SK-N-SH (cell line): Measurements from ENCODE around the gene CENPN. TPM values are rescaled to one million over a fixed set of nuclear protein-coding genes. Genes with fewer than 3 reads are reported as not detected.
A peak's percentile ranks its signal among the peaks of the same experiment; 100 is the strongest.

Experiments used
- CTCF ChIA-PET: fragments of 300-600, 350-600 bp; formaldehyde crosslinking; extraction: SDS; loops from one replicate; lab custom pipeline; 2021; lab: Yijun Ruan, JAX
- POLR2A ChIA-PET: fragments of 350-600 bp; sonication (Branson Sonifier 250); formaldehyde crosslinking; extraction: SDS; loops from one replicate; lab custom pipeline; 2020; ENCODE audit warnings: antibody characterized with exemption, inconsistent platforms; lab: Yijun Ruan, JAX
- DNase-seq: peaks from one replicate; pipeline ENCODE4 v3.0.0; 2012
- H2AFZ ChIP-seq: fragments of 200-600 bp; sonication (generic); 2 replicates; pipeline ENCODE4 v1.8.1; 2016; ENCODE audit warnings: antibody characterized with exemption, mild to moderate bottlenecking, low read depth
- H3F3A ChIP-seq: fragments of 200-600 bp; sonication (generic); replicated peaks from 2 replicates; pipeline ENCODE3; 2016; ENCODE audit warnings: antibody characterized with exemption, mild to moderate bottlenecking; ENCODE audit not compliant: insufficient read depth
- H3K27ac ChIP-seq, 2 experiments: fragments of 200-500 bp in 1 of 2; fragments of 200-600 bp in 1 of 2; sonication (Bioruptor generic) in 1 of 2; sonication (generic), shearing (Covaris generic) in 1 of 2; 2 replicates each; pipeline versions ENCODE4 v1.5.1 to v1.6.1; 2014 to 2016; ENCODE audit warnings: low read depth in 2 of 2, inconsistent platforms in 1 of 2, low read length in 1 of 2, mild to moderate bottlenecking in 1 of 2, mixed read lengths in 1 of 2
- H3K27me3 ChIP-seq: fragments of 200-600 bp; sonication (generic), shearing (Covaris generic); 2 replicates; pipeline ENCODE4 v1.6.1; 2016; ENCODE audit warnings: mixed run types; ENCODE audit not compliant: insufficient read depth
- H3K36me3 ChIP-seq, 2 experiments: fragments of 200-500 bp in 1 of 2; fragments of 200-600 bp in 1 of 2; sonication (Bioruptor generic) in 1 of 2; sonication (generic) in 1 of 2; replicated peaks in 1 of 2; 2 replicates each; pipeline versions ENCODE3 to v1.5.1; 2014 to 2016; ENCODE audit warnings: low read length in 1 of 2, mild to moderate bottlenecking in 1 of 2; ENCODE audit not compliant: insufficient read depth in 2 of 2, control insufficient read depth in 1 of 2
- H3K4me1 ChIP-seq, 2 experiments: fragments of 200-500 bp in 1 of 2; fragments of 200-600 bp in 1 of 2; sonication (Bioruptor generic) in 1 of 2; sonication (generic), shearing (Covaris generic) in 1 of 2; 2 replicates each; pipeline versions ENCODE4 v1.5.1 to v1.6.1; 2014 to 2016; ENCODE audit warnings: low read depth in 1 of 2, low read length in 1 of 2, mixed run types in 1 of 2; ENCODE audit not compliant: insufficient read depth in 2 of 2, control insufficient read depth in 1 of 2
- H3K4me2 ChIP-seq: fragments of 200-600 bp; sonication (generic), shearing (Covaris generic); 2 replicates; pipeline ENCODE4 v1.6.1; 2017; ENCODE audit warnings: mixed run types
- H3K4me3 ChIP-seq, 2 experiments: fragments of 200-500 bp in 1 of 2; fragments of 200-600 bp in 1 of 2; sonication (Bioruptor generic) in 1 of 2; sonication (generic), shearing (Covaris generic) in 1 of 2; 2 replicates each; pipeline versions ENCODE4 v1.5.1 to v1.8.1; 2014 to 2016; ENCODE audit warnings: low read depth in 2 of 2, inconsistent platforms in 1 of 2, low read length in 1 of 2, mild to moderate bottlenecking in 1 of 2, mixed read lengths in 1 of 2, moderate library complexity in 1 of 2
- H3K79me2 ChIP-seq: fragments of 200-600 bp; sonication (generic); 2 replicates; pipeline ENCODE4 v1.8.1; 2017; ENCODE audit warnings: mild to moderate bottlenecking; ENCODE audit not compliant: insufficient read depth
- H3K9ac ChIP-seq: fragments of 200-600 bp; sonication (generic); 2 replicates; pipeline ENCODE4 v1.6.1; 2017; ENCODE audit warnings: mixed run types
- H3K9me2 ChIP-seq: fragments of 200-600 bp; sonication (generic); 2 replicates; pipeline ENCODE4 v1.6.1; 2017; ENCODE audit warnings: mixed run types
- H3K9me3 ChIP-seq: fragments of 200-600 bp; sonication (generic); 2 replicates; pipeline ENCODE4 v1.6.1; 2017; ENCODE audit warnings: mixed run types, mild to moderate bottlenecking, moderate library complexity
- H4K20me1 ChIP-seq: fragments of 200-600 bp; sonication (generic); 2 replicates; pipeline ENCODE4 v1.6.1; 2017; ENCODE audit warnings: mild to moderate bottlenecking, mixed run types; ENCODE audit not compliant: insufficient read depth
- ELF1 ChIP-seq: IDR thresholded peaks from 2 replicates; pipeline ENCODE4 v1.4.0; 2012
- EP300 ChIP-seq, 2 experiments: IDR thresholded peaks; 2 replicates each; pipeline versions ENCODE4 v1.4.0 to v1.6.1; 2012; ENCODE audit warnings: borderline replicate concordance in 1 of 2, low read depth in 1 of 2, low read length in 1 of 2
- EZH2phosphoT487 ChIP-seq: fragments of 200-600 bp; sonication (generic); IDR thresholded peaks from 2 replicates; pipeline ENCODE4 v1.6.1; 2017; ENCODE audit warnings: low read depth, mixed run types, mild to moderate bottlenecking, antibody characterized with exemption, moderate library complexity, borderline replicate concordance
- FOXM1 ChIP-seq: IDR thresholded peaks from 2 replicates; pipeline ENCODE4 v1.4.0; 2012; ENCODE audit warnings: low read depth, mild to moderate bottlenecking
- GATA2 ChIP-seq: sonication (generic); formaldehyde crosslinking; IDR thresholded peaks from 2 replicates; pipeline ENCODE4 v1.5.0; 2020; ENCODE audit warnings: mild to moderate bottlenecking, missing genetic modification reagents
- JUND ChIP-seq: IDR thresholded peaks from 2 replicates; pipeline ENCODE4 v1.4.0; 2012
- MEF2A ChIP-seq: IDR thresholded peaks from 2 replicates; pipeline ENCODE4 v1.4.0; 2012; ENCODE audit warnings: low read depth, borderline replicate concordance
- NFIC ChIP-seq: IDR thresholded peaks from 2 replicates; pipeline ENCODE4 v1.4.0; 2012; ENCODE audit warnings: borderline replicate concordance
- NRF1 ChIP-seq: IDR thresholded peaks from 2 replicates; pipeline ENCODE4 v1.6.1; 2012; ENCODE audit warnings: low read depth, mild to moderate bottlenecking, low read length
- RAD21 ChIP-seq: IDR thresholded peaks from 2 replicates; pipeline ENCODE4 v1.6.1; 2012; ENCODE audit warnings: mild to moderate bottlenecking, low read length
- RCOR1 ChIP-seq: fragments of 150-350 bp; IDR thresholded peaks from 2 replicates; pipeline ENCODE4 v1.6.1; 2017; ENCODE audit warnings: antibody characterized with exemption, low read length
- RFX5 ChIP-seq: IDR thresholded peaks from 2 replicates; pipeline ENCODE4 v1.6.1; 2012; ENCODE audit warnings: mild to moderate bottlenecking, improper control_type of control experiment, low read length
- SIN3A ChIP-seq: IDR thresholded peaks from 2 replicates; pipeline ENCODE4 v1.6.1; 2012; ENCODE audit warnings: low read depth, mild to moderate bottlenecking, low read length, moderate library complexity, borderline replicate concordance
- SMC3 ChIP-seq: IDR thresholded peaks from 2 replicates; pipeline ENCODE4 v1.6.1; 2012; ENCODE audit warnings: low read depth, low read length, improper control_type of control experiment
- TAF1 ChIP-seq: IDR thresholded peaks from 2 replicates; pipeline ENCODE4 v1.6.1; 2012; ENCODE audit warnings: low read depth, mild to moderate bottlenecking, low read length, moderate library complexity, borderline replicate concordance
- YY1 ChIP-seq: IDR thresholded peaks from 2 replicates; pipeline ENCODE4 v1.4.0; 2012; ENCODE audit warnings: low read depth, mild to moderate bottlenecking
- WGBS: methylation state at CpG from one replicate; pipeline ENCODE4 v1.1.6; 2017; ENCODE audit warnings: low lambda C conversion rate; 5-methylcytosine and 5-hydroxymethylcytosine counted together
- polyA plus RNA-seq, 3 experiments: library from polyadenylated mRNA; depleted of rRNA; stranded (reverse); fragments of >200 nt; gene quantifications; 2 replicates each; pipeline ENCODE4 v1.2.3, GENCODE V29; 2012
- TF ChIP-seq, protein P1 (sequence below): IDR thresholded peaks from 2 replicates; pipeline ENCODE4 v1.4.0; 2012; ENCODE audit warnings: low read depth
- TF ChIP-seq, protein P2 (sequence below): fragments of 200-600 bp; sonication (generic); IDR thresholded peaks from 2 replicates; pipeline ENCODE4 v1.6.1; 2017; ENCODE audit warnings: antibody characterized with exemption, mild to moderate bottlenecking, moderate library complexity

CENPN gene
- polyA plus RNA-seq, 1 of the 3 experiments (the other 2 are of a cell fraction) = 35.3 TPM

DNA sequence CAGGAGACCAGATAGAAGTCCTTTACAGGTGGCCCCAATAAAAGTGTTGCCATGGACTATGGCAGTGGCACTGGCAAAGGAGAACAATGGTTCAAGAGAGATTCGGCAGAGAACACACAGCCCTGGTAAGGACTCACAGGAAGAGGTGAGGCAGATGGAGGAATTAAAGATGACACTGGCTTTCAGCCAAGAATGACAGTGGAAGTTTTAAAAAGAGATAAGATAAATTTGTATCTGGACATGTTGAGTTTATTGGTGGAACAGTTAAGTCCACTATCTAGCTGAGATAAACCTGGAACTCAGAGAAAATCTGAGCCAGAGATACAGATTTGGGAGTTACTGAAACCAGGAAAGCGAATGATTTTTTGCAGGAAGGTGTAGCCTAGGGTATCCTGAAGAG, 20.5 kb upstream of the CENPN start:
- no peaks in the 10 kb centered on the region for H3K27me3 ChIP-seq
- peaks cover 74% of the 10 kb centered on the region for H3K79me2 ChIP-seq
- H3K27ac ChIP-seq = no peak overlapping the region
- TF ChIP-seq NFIC (0 out of 2 replicates have a peak, but pooled peaks have one; percentile 12), RCOR1 (no peak)
- ChIA-PET CTCF (interaction anchor here (2.5 to 3.1 kb wide), 2 partner anchors 12 to 18 kb away, joined by 10 to 24 read pairs; no protein-coding TSS in a partner anchor), POLR2A (no interaction called here)
- H2AFZ ChIP-seq = no peak overlapping the region
- H3F3A ChIP-seq = no peaks in the 10 kb centered on the region
- DNase-seq = no peak
- H3K9me3 ChIP-seq = no peaks in the 10 kb centered on the region
- no peak overlapping the region for H3K4me3 ChIP-seq
- H3K9me2 ChIP-seq = no peaks in the 10 kb centered on the region
- 83% methylated on average over 2 of the region's 2 CpGs for WGBS
- peaks cover 0 to 10% of the 10 kb centered on the region in 2 experiments for H3K36me3 ChIP-seq
- H4K20me1 ChIP-seq = no peaks in the 10 kb centered on the region
- no peak overlapping the region for H3K9ac ChIP-seq
- peaks cover 0 to 2% of the 10 kb centered on the region in 2 experiments; a peak in 1 of 4 replicates for H3K4me1 ChIP-seq
- H3K4me2 ChIP-seq = no peak overlapping the region

DNA sequence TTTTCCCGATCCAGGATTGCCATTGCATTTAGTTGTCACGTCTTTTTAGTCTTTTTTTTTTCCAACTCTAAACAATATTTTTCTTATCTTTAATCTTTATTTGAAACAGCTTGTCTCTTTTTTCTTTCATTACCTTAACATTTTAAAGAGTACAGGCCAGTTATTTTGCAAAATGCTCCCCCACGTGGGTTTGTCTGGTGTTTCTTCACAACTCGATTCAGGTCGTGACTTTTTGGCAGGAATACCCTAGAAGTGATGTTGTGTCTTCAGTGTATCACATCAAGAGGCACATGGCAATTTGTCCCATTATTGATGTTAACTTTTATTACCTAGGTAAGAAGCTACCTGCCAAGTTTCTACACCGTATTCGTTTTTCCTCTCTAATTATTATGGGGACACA, 18.3 kb upstream of the CENPN start:
- no peak overlapping the region for H2AFZ ChIP-seq
- no peaks in the 10 kb centered on the region for H3K9me2 ChIP-seq
- peaks cover 2 to 13% of the 10 kb centered on the region in 2 experiments; a peak in 2 of 4 replicates for H3K4me1 ChIP-seq
- H3K27me3 ChIP-seq = no peaks in the 10 kb centered on the region
- CTCF ChIA-PET = interaction anchor here (0.7 to 3.1 kb wide), 4 partner anchors 14 to 377 kb away, joined by 3 to 24 read pairs (median 6); no protein-coding TSS in a partner anchor
- peaks cover 16% of the 10 kb centered on the region for H3F3A ChIP-seq
- no peaks in the 10 kb centered on the region for H4K20me1 ChIP-seq
- WGBS = 78% methylated on average over 7 of the region's 7 CpGs
- H3K79me2 ChIP-seq = peaks cover 83% of the 10 kb centered on the region
- DNase-seq = no peak
- H3K36me3 ChIP-seq = peaks cover 0 to 5% of the 10 kb centered on the region in 2 experiments
- POLR2A ChIA-PET = no interaction called here
- TF ChIP-seq GATA2 (CRISPR knock-in tag) (no peak), RAD21 (0 out of 2 replicates have a peak, but pooled peaks have one; percentile 5)
- no peak overlapping the region for H3K9ac ChIP-seq
- H3K4me3 ChIP-seq = no peak overlapping the region
- no peak overlapping the region for H3K4me2 ChIP-seq
- no peak overlapping the region for H3K27ac ChIP-seq
- H3K9me3 ChIP-seq = no peaks in the 10 kb centered on the region

DNA sequence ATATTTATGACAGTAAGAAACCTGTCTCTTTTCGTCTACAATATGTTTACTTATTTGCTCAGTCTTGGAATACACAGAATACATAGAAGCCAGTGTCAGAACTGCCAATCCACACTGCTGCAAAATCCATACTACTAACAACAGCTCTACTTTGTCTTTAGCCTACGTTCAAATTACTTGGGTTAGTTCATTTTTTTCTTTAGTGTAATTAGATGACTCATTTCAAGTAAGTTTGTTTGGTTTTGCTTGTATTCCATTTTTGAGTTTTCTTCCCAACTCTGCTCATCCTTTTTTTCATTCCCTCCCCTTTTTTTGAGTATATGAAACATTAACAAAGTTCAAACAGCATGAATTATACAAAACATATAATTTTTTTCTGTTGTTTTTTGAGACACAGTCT, 17.2 kb upstream of the CENPN start:
- H3K9me3 ChIP-seq = no peaks in the 10 kb centered on the region
- 42% methylated on average over 2 of the region's 2 CpGs for WGBS
- H3K4me1 ChIP-seq = peaks cover 2 to 13% of the 10 kb centered on the region in 2 experiments; a peak in 3 of 4 replicates
- no peak overlapping the region for H3K27ac ChIP-seq
- H3K4me3 ChIP-seq = no peak overlapping the region
- no peaks in the 10 kb centered on the region for H3K9me2 ChIP-seq
- ChIA-PET POLR2A (interaction anchor here (0.9 kb wide), 1 partner anchor 88 kb away, joined by 3 read pairs; no protein-coding TSS in a partner anchor), CTCF (interaction anchor here (1.9 to 3.1 kb wide), 2 partner anchors 14 to 16 kb away, joined by 8 to 9 read pairs; no protein-coding TSS in a partner anchor)
- DNase-seq = no peak
- H3F3A ChIP-seq = peaks cover 23% of the 10 kb centered on the region
- H3K36me3 ChIP-seq = peaks cover 0 to 5% of the 10 kb centered on the region in 2 experiments
- no peak for TF ChIP-seq YY1
- no peak for TF ChIP-seq MEF2A
- no peak for TF ChIP-seq SMC3
- no peak for TF ChIP-seq EZH2phosphoT487
- no peak for TF ChIP-seq JUND
- no peak for TF ChIP-seq EP300 (IDR thresholded peaks at IDR 0.05; ENCODE audit: borderline replicate concordance in 1 of 2, low read depth in 1 of 2, low read length in 1 of 2)
- TF ChIP-seq GATA2 (CRISPR knock-in tag) = no peak
- TF ChIP-seq, protein P1, sequence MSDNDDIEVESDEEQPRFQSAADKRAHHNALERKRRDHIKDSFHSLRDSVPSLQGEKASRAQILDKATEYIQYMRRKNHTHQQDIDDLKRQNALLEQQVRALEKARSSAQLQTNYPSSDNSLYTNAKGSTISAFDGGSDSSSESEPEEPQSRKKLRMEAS = no peak
- no peak for TF ChIP-seq RFX5
- no peak for TF ChIP-seq ELF1
- TF ChIP-seq NRF1 = no peak
- TF ChIP-seq, protein P2, sequence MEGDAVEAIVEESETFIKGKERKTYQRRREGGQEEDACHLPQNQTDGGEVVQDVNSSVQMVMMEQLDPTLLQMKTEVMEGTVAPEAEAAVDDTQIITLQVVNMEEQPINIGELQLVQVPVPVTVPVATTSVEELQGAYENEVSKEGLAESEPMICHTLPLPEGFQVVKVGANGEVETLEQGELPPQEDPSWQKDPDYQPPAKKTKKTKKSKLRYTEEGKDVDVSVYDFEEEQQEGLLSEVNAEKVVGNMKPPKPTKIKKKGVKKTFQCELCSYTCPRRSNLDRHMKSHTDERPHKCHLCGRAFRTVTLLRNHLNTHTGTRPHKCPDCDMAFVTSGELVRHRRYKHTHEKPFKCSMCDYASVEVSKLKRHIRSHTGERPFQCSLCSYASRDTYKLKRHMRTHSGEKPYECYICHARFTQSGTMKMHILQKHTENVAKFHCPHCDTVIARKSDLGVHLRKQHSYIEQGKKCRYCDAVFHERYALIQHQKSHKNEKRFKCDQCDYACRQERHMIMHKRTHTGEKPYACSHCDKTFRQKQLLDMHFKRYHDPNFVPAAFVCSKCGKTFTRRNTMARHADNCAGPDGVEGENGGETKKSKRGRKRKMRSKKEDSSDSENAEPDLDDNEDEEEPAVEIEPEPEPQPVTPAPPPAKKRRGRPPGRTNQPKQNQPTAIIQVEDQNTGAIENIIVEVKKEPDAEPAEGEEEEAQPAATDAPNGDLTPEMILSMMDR = no peak
- no peak for TF ChIP-seq SIN3A
- no peak for TF ChIP-seq TAF1
- no peak for TF ChIP-seq FOXM1
- no peaks in the 10 kb centered on the region for H3K27me3 ChIP-seq
- H2AFZ ChIP-seq = no peak overlapping the region
- H3K4me2 ChIP-seq = no peak overlapping the region
- peaks cover 86% of the 10 kb centered on the region for H3K79me2 ChIP-seq
- H3K9ac ChIP-seq = no peak overlapping the region
- no peaks in the 10 kb centered on the region for H4K20me1 ChIP-seq
